Measurements from ENCODE around the gene LGALS1. TPM values are rescaled to one million over a fixed set of nuclear protein-coding genes. Genes with fewer than 3 reads are reported as not detected.

LGALS1 gene
- total RNA-seq, 1 donor from 2014 or later = 1,340 TPM

GRCh38 chr22:37725551-37726240 is 50.3 kb downstream of the LGALS1 start:
- DNase-seq = no peak

DNA sequence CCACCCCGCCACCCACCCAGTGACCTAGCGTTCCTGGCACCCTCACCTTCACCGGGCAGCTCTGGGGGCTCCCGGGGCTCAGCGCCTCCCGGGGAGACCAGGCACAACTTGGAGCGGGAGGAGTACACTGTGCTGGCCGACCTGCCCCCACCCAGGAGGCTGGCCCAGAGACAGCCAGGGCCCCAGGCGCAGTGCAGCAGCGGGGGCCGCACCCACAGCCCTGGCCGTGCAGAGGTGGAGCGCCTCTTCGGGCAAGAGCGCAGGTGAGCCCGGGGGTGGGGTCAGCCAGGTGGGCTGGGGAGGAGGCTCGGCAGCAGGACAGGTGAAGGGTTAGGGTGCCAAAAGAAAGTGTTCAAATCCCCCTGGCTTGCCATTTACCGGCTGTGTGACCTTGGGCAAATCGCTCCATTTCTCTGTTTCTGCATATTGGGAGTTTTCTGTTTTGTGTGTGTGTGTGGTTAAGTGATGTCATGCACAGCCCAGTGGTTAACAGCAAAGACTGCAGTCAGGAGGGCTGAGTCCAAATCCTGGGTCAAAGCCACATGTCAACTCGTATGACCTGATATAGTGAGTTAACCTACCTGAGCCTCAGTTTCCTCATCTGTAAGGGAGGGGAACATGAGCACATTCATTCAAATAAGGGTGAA is 50.9 kb downstream of the LGALS1 start:
- DNase-seq = no peak

DNA sequence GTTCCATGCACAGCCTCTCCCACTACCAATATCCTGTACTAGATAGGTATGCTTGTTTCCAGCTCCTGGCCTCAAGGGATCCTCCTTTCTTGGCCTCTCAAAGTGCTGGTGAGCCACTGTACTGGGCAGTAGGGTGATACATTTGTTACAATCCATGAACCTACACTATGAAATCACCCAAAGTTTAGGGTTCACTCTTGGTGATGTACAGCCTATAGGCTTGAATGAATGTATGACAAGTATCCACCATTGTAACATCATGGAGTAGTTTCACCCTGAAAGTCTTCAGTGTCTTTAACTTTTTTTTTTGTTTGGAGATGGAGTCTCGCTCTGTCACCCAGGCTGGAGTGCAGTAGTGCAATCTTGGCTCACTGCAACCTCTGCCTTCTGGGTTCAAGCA is 53.2 kb downstream of the LGALS1 start:
- DNase-seq = no peak

Small RNAs within 50 kb of the gene (small RNA-seq; reads per million reads assigned to genes)
- gene RN7SL385P (ENCODE audit: low replicate concordance) = not detected

Other genes with a start within 250 kb of the LGALS1 start
- 0.30 TPM for gene ELFN2, start 248.2 kb upstream of the LGALS1 start, total RNA-seq
- gene MFNG, start 189.3 kb upstream of the LGALS1 start, total RNA-seq = 2.4 TPM
- 3.3 TPM for gene CARD10, start 156.2 kb upstream of the LGALS1 start, total RNA-seq
- 8.9 TPM for gene CDC42EP1, start 115.2 kb upstream of the LGALS1 start, total RNA-seq
- gene LGALS2, start 95.5 kb upstream of the LGALS1 start, total RNA-seq = 0.39 TPM
- gene GGA1, start 66.8 kb upstream of the LGALS1 start, total RNA-seq = 29.9 TPM
- gene SH3BP1, start 36.0 kb upstream of the LGALS1 start, total RNA-seq = 8.4 TPM
- gene PDXP, start 16.9 kb upstream of the LGALS1 start, total RNA-seq = 2.0 TPM
- gene NOL12, start 10.7 kb downstream of the LGALS1 start, total RNA-seq = 16.3 TPM
- 40.1 TPM for gene TRIOBP, start 21.4 kb downstream of the LGALS1 start, total RNA-seq
- 10.2 TPM for gene GCAT, start 132.3 kb downstream of the LGALS1 start, total RNA-seq
- gene GALR3, start 147.7 kb downstream of the LGALS1 start, total RNA-seq = not detected
- 10.4 TPM for gene ANKRD54, start 168.7 kb downstream of the LGALS1 start, total RNA-seq
- gene EIF3L, start 173.8 kb downstream of the LGALS1 start, total RNA-seq = 384 TPM
- 18.8 TPM for gene MICALL1, start 230.7 kb downstream of the LGALS1 start, total RNA-seq

Data from skin of body (tissue), 3 donors.